Myocyte (in vitro differentiated cells): Measurements from ENCODE around the gene FLVCR2. TPM values are rescaled to one million over a fixed set of nuclear protein-coding genes. Genes with fewer than 3 reads are reported as not detected.
"Not testable (repeated sequence)": the region's sequence is repeated elsewhere in the genome, so short reads cannot be mapped to it uniquely, and the experiment has no call there.

Experiments
- DNase-seq: peaks from one replicate; pipeline ENCODE4 v3.0.0-alpha.2; 2012; ENCODE audit warnings: low read depth
- total RNA-seq: library from RNA; depleted of rRNA; stranded (reverse); fragments of >200 nt; gene quantifications from 2 replicates; pipeline ENCODE4 v1.2.3, GENCODE V29; 2014

Gene FLVCR2
- total RNA-seq, 1 donor from 2014 or later, result 53.8 TPM

- DNase-seq, result no peak
Observed at GRCh38 chr14:75591331-75591946, 13.0 kb downstream of the FLVCR2 start.

- DNase-seq, result no peak
Observed at GRCh38 chr14:75591987-75592575, 13.7 kb downstream of the FLVCR2 start.

GRCh38 chr14:75595226-75595625 is 16.8 kb downstream of the FLVCR2 start:
- peak; percentile 59 for DNase-seq

GRCh38 chr14:75597149-75597548 is 18.7 kb downstream of the FLVCR2 start:
- no peak for DNase-seq

- not testable (repeated sequence) for DNase-seq
Observed at GRCh38 chr14:75600100-75600499, 21.7 kb downstream of the FLVCR2 start.

- not testable (repeated sequence) for DNase-seq
Observed at GRCh38 chr14:75601061-75601460, 22.6 kb downstream of the FLVCR2 start.

GRCh38 chr14:75602503-75602902 is 24.1 kb downstream of the FLVCR2 start:
- no peak for DNase-seq

GRCh38 chr14:75604979-75605851 is 26.8 kb downstream of the FLVCR2 start:
- no peak for DNase-seq

GRCh38 chr14:75605916-75606315 is 27.5 kb downstream of the FLVCR2 start:
- DNase-seq, result no peak

- DNase-seq, result no peak
Observed at GRCh38 chr14:75607044-75607443, 28.6 kb downstream of the FLVCR2 start.

GRCh38 chr14:75607842-75608640 is 29.6 kb downstream of the FLVCR2 start:
- DNase-seq, result no peak

- DNase-seq, result no peak
Observed at GRCh38 chr14:75609116-75609515, 30.7 kb downstream of the FLVCR2 start.

- DNase-seq, result peak; percentile 32
Observed at GRCh38 chr14:75609606-75610475, 31.4 kb downstream of the FLVCR2 start.

GRCh38 chr14:75610834-75611233 is 32.4 kb downstream of the FLVCR2 start:
- no peak for DNase-seq

GRCh38 chr14:75612157-75612556 is 33.7 kb downstream of the FLVCR2 start:
- no peak for DNase-seq

- DNase-seq, result no peak
Observed at GRCh38 chr14:75614179-75614578, 35.8 kb downstream of the FLVCR2 start.

GRCh38 chr14:75615200-75615599 is 36.8 kb downstream of the FLVCR2 start:
- no peak for DNase-seq

- DNase-seq, result no peak
Observed at GRCh38 chr14:75619548-75619947, 41.1 kb downstream of the FLVCR2 start.

- DNase-seq, result no peak
Observed at GRCh38 chr14:75625034-75625433, 46.6 kb downstream of the FLVCR2 start.

GRCh38 chr14:75626396-75626795 is 48.0 kb downstream of the FLVCR2 start:
- no peak for DNase-seq
